Left lobe of liver (tissue), 2 donors: ENCODE data around the gene ATP11B. TPM values are rescaled to one million over a fixed set of nuclear protein-coding genes. Genes with fewer than 3 reads are reported as not detected.
A peak's percentile ranks its signal among the peaks of the same experiment; 100 is the strongest.
"Not testable (repeated sequence)": the region's sequence is repeated elsewhere in the genome, so short reads cannot be mapped to it uniquely, and the experiment has no call there.

ENCODE experiments used
- ATAC-seq: fragments of 200-7000 bp; cut with Tn5 transposase; one replicate; pipeline ENCODE4 v1.9.1; 2020; ENCODE audit warnings: mild to moderate bottlenecking, moderate library complexity
- DNase-seq: peaks from one replicate; pipeline ENCODE4 v3.0.0-alpha.2; 2020; ENCODE audit warnings: low spot score
- total RNA-seq: library from RNA; stranded (reverse); gene quantifications from one replicate; pipeline ENCODE4 v1.2.1, GENCODE V29; 2021
- donor health status: DM: no; HTN: no; CAD: no; lungs with moderate emphysema.
- donor health status: DM: no; HTN: yes; CAD: no.

ATP11B gene
- total RNA-seq, 1 donor from 2014 or later: 22.6 TPM

DNA sequence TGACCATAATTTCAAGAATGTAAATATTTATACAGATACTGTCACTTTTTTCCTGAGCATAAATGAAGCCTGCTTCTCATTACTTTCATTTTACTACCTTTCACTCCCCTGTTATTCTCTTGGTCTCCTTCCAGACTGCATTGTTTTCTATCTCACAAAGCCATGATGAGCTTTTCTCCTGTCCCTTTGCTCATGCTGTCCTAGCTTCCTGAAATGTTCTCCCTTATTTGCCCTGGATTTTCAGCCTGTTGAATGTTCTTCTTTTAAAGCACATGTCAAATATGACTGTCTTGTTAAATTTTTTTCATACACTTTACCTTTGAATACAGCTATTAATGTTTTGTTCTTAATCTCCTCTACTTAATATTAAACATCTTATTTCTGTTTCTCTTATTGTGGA lies 31.7 kb downstream of the ATP11B start:
- DNase-seq (no peak), ATAC-seq (no peak)

DNA sequence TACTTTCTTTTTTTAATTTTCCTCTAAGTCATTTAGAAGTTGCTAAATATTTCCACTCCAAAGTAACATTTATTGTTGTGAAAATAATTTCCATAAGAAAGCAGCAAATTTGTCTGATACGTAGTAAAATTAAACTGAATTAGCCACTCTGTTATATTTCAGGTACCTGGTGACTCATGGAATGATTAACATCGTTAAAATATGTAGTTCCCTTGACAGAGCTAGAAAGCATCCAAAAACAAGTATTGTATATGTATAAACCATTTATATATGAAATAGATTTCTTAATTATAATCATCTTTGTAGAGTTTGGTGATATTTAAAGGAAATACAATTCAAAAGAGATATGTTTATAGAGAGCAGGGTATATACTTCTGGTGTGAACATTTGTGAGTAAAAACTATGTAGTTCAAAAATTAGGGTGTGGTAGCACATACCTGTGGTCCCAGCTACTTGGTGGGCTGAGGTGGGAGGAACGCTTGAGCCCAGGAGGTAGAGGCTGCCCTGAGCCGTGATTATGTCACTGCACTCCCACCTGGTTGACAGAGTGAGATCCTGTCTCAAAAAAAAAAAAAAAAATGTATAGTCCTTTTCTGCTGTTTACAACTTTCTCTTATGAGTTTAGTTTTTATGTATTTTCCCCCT lies 36.6 kb downstream of the ATP11B start:
- ATAC-seq: no peak
- DNase-seq: no peak

- ATAC-seq (peak; percentile 72), DNase-seq (no peak)
Measured at GRCh38 chr3:182837855-182838454, 44.7 kb downstream of the ATP11B start.

DNA sequence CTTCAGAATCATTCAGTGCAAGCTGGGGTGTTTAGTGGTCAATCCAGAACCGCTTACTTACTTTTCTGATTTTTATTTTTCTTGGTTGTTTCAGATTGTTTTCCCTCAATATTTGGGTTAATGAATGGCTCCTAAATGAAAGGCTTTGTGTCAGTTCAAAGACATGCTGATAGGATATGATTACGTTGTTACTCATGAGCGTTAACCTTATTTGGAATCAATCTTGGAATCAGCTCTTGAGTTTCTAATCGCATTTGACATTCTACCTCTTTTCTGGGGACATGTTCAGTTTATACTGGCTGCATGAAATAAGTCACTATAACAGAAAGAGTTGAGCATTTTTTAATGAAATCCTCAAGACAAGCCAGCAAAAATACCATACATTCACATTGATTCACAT lies 50.2 kb downstream of the ATP11B start:
- ATAC-seq: no peak

DNA sequence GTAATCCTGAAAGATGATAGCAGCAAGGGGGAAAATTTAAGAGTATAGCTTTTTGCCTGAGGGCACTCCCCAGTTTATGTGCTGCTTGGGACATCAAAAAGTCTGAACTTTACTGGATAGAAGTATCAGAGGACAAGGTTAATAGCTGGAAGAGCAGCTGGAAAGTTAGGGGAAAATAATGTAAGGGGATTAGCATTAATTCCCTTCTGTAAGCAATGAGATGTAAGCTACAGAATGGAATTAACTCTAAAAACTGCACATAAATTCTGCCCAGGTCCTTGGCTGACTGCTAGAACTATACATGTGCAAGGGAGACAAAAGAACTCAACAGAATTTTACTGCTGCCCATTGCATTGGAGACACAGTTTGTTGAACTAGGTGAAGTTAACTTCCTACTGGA lies 55.6 kb downstream of the ATP11B start:
- ATAC-seq (no peak), DNase-seq (no peak)

More for the DNA sequence above, 50.2 kb downstream of the ATP11B start:
- DNase-seq: no peak

- ATAC-seq: no peak
- no peak for DNase-seq
Measured at GRCh38 chr3:182855076-182855475, 61.8 kb downstream of the ATP11B start.

DNA sequence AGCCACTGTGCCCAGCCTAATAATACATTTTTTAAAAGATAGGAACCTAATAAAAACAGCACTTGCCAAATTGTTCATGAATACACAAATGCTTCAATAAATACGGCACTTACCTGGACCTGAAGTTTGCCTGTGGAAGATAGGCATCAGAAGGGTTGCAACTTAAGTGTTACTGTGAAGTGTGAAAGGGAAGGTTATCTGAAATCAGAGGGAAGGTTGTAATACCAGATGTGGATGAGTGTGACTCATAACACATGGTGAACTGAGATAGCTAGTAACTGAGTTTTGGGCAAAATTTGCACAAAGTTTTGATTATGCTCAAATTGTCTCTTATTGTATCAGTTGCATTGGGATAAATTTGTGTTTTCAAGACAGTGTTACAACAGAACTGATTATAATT lies 68.0 kb downstream of the ATP11B start:
- DNase-seq: no peak

DNA sequence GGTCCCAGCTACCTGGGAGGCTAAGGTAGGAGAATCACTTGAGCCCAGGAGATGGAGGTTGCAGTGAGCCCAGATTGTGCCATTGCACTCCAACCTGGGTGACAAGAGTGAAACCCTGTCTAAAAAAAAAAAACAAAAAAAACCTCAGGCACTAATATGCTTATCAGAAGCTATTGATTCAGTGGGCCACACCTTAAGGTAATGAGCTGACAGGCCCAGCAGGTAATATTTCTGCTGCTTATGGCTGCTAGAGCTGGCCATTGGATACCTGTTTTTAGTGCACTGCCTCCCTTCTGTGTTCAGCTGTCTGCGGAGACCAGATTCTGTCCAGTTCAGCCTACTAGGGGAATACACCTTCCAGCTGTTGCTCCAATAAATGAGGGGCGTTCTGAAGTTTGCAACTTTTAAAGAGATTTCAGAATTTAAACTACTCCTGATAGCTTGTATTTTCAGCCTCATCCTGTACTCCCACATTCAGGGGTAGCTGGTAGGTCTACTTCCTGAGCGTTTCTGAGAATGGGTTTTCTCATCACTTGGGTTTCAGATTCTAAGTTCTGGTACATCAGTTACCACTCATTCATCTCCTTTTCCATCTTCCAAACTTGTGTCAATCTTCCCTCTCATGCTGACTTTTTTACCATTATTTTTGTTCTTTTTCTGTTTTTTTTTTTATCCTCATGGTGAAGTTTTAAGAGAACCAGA lies 69.0 kb downstream of the ATP11B start:
- DNase-seq: no peak
- no peak for ATAC-seq

More for the DNA sequence above, 68.0 kb downstream of the ATP11B start:
- ATAC-seq: no peak

DNA sequence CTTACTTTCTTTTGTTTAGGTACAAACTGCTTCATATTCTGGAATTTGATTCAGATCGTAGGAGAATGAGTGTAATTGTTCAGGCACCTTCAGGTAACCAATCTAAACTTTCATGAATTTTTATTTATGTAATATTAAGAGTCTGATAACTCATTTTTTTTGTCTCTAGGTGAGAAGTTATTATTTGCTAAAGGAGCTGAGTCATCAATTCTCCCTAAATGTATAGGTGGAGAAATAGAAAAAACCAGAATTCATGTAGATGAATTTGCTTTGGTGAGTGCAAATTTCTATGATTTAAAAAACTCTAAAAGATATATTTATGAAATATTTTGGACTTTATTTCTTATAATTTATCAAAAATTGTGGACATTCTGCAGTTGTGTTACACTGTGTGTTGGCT lies 75.8 kb downstream of the ATP11B start:
- DNase-seq (no peak), ATAC-seq (no peak)

GRCh38 chr3:182870917-182871316 lies 77.6 kb downstream of the ATP11B start:
- not testable (repeated sequence) for DNase-seq, ATAC-seq

DNA sequence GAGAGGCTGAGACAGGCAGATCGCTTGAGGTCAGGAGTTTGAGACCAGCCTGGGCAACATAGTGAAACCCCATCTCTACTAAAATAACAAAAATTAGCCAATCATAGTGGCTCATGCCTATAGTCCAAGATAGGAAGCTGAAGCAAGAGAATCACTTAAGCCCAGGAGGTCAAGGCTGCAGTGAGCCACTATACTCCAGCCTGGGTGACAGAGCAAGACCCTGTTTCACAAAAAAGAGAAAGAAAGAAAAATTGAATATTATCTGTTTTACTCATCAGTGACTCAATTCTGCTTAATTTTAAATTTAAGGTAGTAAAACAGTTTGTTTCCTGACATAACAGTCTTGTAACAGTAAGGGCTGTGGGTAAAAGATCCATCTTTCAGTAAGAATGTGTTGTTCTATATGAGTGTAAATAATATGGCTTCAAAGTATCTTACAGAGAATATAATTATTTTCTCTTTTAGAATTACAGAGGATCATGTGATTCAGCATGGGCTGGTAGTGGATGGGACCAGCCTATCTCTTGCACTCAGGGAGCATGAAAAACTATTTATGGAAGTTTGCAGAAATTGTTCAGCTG lies 85.8 kb downstream of the ATP11B start:
- DNase-seq (no peak), ATAC-seq (no peak)

DNA sequence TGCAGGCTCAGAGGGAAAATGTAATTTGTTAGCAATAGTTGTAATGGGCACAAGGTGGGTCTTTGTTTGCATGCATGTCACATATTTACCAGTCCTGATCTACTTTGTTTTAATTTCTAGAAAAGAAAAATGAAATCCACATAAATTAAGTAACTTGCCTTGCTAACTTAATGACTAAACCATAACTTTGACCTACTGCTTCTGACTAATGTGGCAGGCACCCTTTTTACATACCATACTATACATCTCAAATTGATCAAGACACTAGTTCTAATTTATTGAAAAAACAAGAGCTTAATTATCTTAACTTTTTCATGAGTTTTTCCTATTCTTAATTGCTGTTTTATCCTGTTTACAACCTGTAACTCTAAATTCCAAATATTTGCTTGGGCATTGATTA lies 93.2 kb downstream of the ATP11B start:
- no peak for ATAC-seq
- no peak for DNase-seq

DNA sequence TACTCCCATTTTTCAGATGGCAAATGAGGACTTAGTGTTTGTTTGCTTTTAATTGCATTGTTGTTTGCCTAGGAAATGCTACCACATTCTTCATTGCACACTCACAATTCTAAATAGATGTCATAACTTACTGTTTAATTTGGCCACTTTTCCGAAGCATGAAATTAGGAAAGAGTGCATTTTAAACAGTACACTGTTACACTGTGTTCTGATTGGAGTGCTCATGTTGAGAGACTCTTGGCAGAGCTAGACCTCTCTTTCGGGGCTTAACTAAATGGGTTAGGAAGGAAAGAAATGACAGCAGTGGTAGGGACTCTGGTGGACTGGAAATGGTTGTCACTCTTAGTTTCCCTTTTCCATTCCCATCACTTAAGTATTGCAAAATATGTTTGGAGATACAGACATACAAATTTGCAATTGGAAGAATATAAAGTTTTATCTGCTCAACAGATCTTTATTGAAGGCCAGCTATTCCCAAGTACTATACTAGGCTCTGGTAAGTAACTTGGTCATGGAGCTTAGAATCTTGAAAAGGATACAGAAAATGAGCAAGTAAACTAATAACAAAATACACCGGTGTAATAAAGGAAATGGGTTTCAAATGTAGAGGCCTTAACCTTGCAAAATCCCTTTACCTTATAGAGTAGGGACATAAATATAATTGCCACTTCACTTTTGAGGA lies 96.8 kb downstream of the ATP11B start:
- DNase-seq: peak; percentile 52
- ATAC-seq: peak; percentile 88

- no peak for ATAC-seq
- DNase-seq: no peak
Measured at GRCh38 chr3:182891364-182891763, 98.1 kb downstream of the ATP11B start.

GRCh38 chr3:182892226-182892625 lies 98.9 kb downstream of the ATP11B start:
- ATAC-seq: no peak
- no peak for DNase-seq

DNA sequence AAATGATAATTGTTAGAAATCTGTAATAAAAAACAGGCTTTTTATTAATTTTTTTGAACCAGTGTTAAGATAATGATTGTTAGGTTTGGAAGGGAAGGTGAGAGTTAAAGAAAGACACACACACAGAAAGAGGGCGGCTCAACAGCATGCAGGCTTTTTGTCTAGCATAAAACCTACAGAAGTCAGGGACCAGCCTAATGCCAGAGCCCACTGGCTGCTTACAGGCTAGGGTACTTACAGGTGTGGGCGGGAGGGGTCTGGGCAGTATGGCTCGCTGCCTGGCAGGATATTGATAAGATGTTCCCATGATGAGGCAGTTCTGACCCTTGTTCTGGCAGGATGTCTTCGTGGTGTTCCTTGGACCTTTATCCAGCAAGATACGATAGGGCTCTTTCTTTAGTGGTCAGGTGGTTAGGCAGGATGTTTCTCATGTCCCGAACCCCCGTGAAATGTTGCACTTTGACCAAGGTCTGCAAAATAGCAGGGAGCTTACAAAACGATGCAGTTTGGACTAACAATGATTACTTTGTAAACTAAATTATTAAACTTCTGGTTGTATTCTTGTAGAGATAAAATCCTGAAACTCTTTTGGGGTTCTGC lies 102.3 kb downstream of the ATP11B start:
- DNase-seq (peak; percentile 80), ATAC-seq (peak; percentile 76)

GRCh38 chr3:182896553-182896952 lies 103.2 kb downstream of the ATP11B start:
- ATAC-seq: peak; percentile 13
- no peak for DNase-seq

- DNase-seq (no peak), ATAC-seq (no peak)
Measured at GRCh38 chr3:182902236-182902635, 108.9 kb downstream of the ATP11B start.

DNA sequence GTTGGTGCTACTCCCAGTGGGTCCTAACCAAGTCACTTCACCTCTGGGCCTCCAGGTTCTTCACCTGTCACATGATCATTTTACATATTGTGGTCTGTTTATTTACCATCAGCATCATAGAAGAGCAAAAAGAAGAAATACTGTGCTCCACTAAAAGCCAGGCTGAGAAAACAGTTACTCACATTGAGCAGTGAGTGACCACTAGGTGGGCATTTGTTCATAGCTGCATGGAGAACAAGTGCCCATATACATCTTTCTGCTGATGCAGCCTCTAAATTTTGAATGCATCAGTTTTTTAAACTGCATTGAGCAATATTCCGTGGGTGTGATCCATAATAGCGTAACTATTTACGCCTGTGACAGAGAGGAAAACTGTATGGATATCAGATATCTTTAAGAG lies 110.9 kb downstream of the ATP11B start:
- no peak for DNase-seq
- ATAC-seq: no peak

- ATAC-seq (no peak), DNase-seq (no peak)
Measured at GRCh38 chr3:182905623-182906022, 112.3 kb downstream of the ATP11B start.

- ATAC-seq: no peak
- DNase-seq: no peak
Measured at GRCh38 chr3:182906036-182906435, 112.7 kb downstream of the ATP11B start.
